Fibroblast of lung (primary cell): ENCODE data around the gene PODXL2. TPM values are rescaled to one million over a fixed set of nuclear protein-coding genes. Genes with fewer than 3 reads are reported as not detected.

Experiments
- DNase-seq, 2 donors: peaks; one replicate each; pipeline versions ENCODE4 v3.0.0 to v3.0.0-alpha.2; 2010; ENCODE audit warnings: low read depth in 2 of 2
- H2AFZ ChIP-seq: 2 replicates; pipeline ENCODE4 v1.5.1; 2012; ENCODE audit warnings: low read length, control low read depth, inconsistent platforms
- H3K27ac ChIP-seq: 2 replicates; pipeline ENCODE4 v1.5.1; 2011; ENCODE audit warnings: low read length, control low read depth; ENCODE audit not compliant: insufficient read depth
- H3K27me3 ChIP-seq: 2 replicates; pipeline ENCODE4 v1.5.1; 2011; ENCODE audit warnings: mild to moderate bottlenecking, low read length; ENCODE audit not compliant: control insufficient read depth, insufficient read depth
- H3K36me3 ChIP-seq: 2 replicates; pipeline ENCODE4 v1.5.1; 2011; ENCODE audit warnings: low read length; ENCODE audit not compliant: control insufficient read depth, insufficient read depth
- H3K4me1 ChIP-seq: 2 replicates; pipeline ENCODE4 v1.5.1; 2011; ENCODE audit warnings: low read length; ENCODE audit not compliant: control insufficient read depth, insufficient read depth; ENCODE audit errors: extremely low read depth
- H3K4me2 ChIP-seq: 2 replicates; pipeline ENCODE4 v1.5.1; 2011; ENCODE audit warnings: low read length, control low read depth; ENCODE audit not compliant: insufficient read depth; ENCODE audit errors: extremely low read depth
- H3K4me3 ChIP-seq, 4 experiments: fragments of 200-600 bp in 1 of 4; sonication (generic) in 1 of 4; replicated peaks in 1 of 4; 2 replicates each; pipeline ENCODE4 v1.5.1; 2011 to 2016; ENCODE audit warnings: low read length in 4 of 4, low read depth in 3 of 4, mild to moderate bottlenecking in 3 of 4, control low read depth in 2 of 4, inconsistent platforms in 1 of 4, mixed read lengths in 1 of 4; ENCODE audit not compliant: insufficient read depth in 1 of 4; ENCODE audit errors: control extremely low read depth in 1 of 4
- H3K79me2 ChIP-seq: 2 replicates; pipeline ENCODE4 v1.5.1; 2012; ENCODE audit warnings: mild to moderate bottlenecking, low read length, inconsistent platforms; ENCODE audit not compliant: control insufficient read depth, insufficient read depth
- H3K9ac ChIP-seq: 2 replicates; pipeline ENCODE4 v1.5.1; 2011; ENCODE audit warnings: mild to moderate bottlenecking, low read length, control low read depth; ENCODE audit not compliant: insufficient read depth
- H3K9me3 ChIP-seq: 2 replicates; pipeline ENCODE4 v1.5.1; 2012; ENCODE audit warnings: low read depth, low read length; ENCODE audit not compliant: control insufficient read depth, insufficient read depth
- H4K20me1 ChIP-seq: 2 replicates; pipeline ENCODE4 v1.5.1; 2011; ENCODE audit warnings: low read length; ENCODE audit not compliant: control insufficient read depth, insufficient read depth; ENCODE audit errors: extremely low read depth
- CTCF ChIP-seq, 2 donors: IDR thresholded peaks in 1 of 2; conservative IDR thresholded peaks in 1 of 2; 1 replicate in 1 of 2; 2 replicates in 1 of 2; pipeline ENCODE4 v1.5.1; 2011 to 2012; ENCODE audit warnings: low read length in 2 of 2, control low read depth in 1 of 2, inconsistent platforms in 1 of 2, low read depth in 1 of 2, mild to moderate bottlenecking in 1 of 2
- EZH2 ChIP-seq: IDR thresholded peaks from 2 replicates; pipeline ENCODE4 v1.5.1; 2012; ENCODE audit warnings: low read length, control low read depth, mild to moderate bottlenecking; ENCODE audit errors: missing control alignments
- polyA plus RNA-seq, 2 donors: library from polyadenylated mRNA; depleted of rRNA in 1 of 2; stranded (reverse) in 1 of 2; unstranded in 1 of 2; fragments of >200 nt; gene quantifications; 2 replicates each; pipeline ENCODE4 v1.2.1, GENCODE V29; 2011 to 2012; ENCODE audit warnings: missing spikeins in 1 of 2
- total RNA-seq: library from RNA; depleted of rRNA; stranded (reverse); fragments of >200 nt; gene quantifications from 2 replicates; pipeline ENCODE4 v1.2.1, GENCODE V29; 2014

The PODXL2 gene
- total and polyA plus RNA-seq, 2 donors (not counting 1 experiment from before 2014, with no cell fraction given) = 0.50 to 0.98 TPM

GRCh38 chr3:127620637-127621375, 8.2 kb upstream of the PODXL2 start:
- H3K9me3 ChIP-seq = no peaks in the 10 kb centered on the region
- TF ChIP-seq CTCF (conservative IDR thresholded peaks at IDR 0.05 in 1 of 2, IDR thresholded peaks at IDR 0.05 in 1 of 2; ENCODE audit: low read depth in 1 of 2, low read length in 2 of 2) = no peak
- no peak overlapping the region for H3K27ac ChIP-seq
- no peak overlapping the region for H3K4me3 ChIP-seq
- H3K36me3 ChIP-seq = peaks cover 17% of the 10 kb centered on the region
- no peak for DNase-seq
- H3K9ac ChIP-seq = no peak overlapping the region
- no peaks in the 10 kb centered on the region for H3K27me3 ChIP-seq
- H2AFZ ChIP-seq = no peak overlapping the region
- no peaks in the 10 kb centered on the region for H3K79me2 ChIP-seq
- no peak overlapping the region for H3K4me2 ChIP-seq
- H4K20me1 ChIP-seq = no peaks in the 10 kb centered on the region
- no peaks in the 10 kb centered on the region for H3K4me1 ChIP-seq

- Histone ChIP-seq H4K20me1 (no peaks in the 10 kb centered on the region), H3K4me1 (no peaks in the 10 kb centered on the region), H2AFZ (no peak overlapping the region), H3K4me2 (no peak overlapping the region), H3K9ac (no peak overlapping the region), H3K9me3 (no peaks in the 10 kb centered on the region), H3K27ac (no peak overlapping the region), H3K27me3 (no peaks in the 10 kb centered on the region), H3K4me3 (no peak overlapping the region), H3K36me3 (peaks cover 15% of the 10 kb centered on the region), H3K79me2 (no peaks in the 10 kb centered on the region)
- DNase-seq = no peak
- TF ChIP-seq CTCF (conservative IDR thresholded peaks at IDR 0.05 in 1 of 2, IDR thresholded peaks at IDR 0.05 in 1 of 2; ENCODE audit: low read depth in 1 of 2, low read length in 2 of 2) (no peak), EZH2 (no peak)
Measured at GRCh38 chr3:127622031-127622430, 7.0 kb upstream of the PODXL2 start.

- TF ChIP-seq CTCF (conservative IDR thresholded peaks at IDR 0.05 in 1 of 2, IDR thresholded peaks at IDR 0.05 in 1 of 2; ENCODE audit: low read depth in 1 of 2, low read length in 2 of 2) (no peak), EZH2 (no peak)
- Histone ChIP-seq H2AFZ (no peak overlapping the region), H3K4me2 (no peak overlapping the region), H3K4me1 (no peaks in the 10 kb centered on the region), H4K20me1 (no peaks in the 10 kb centered on the region), H3K79me2 (no peaks in the 10 kb centered on the region), H3K27ac (no peak overlapping the region), H3K9me3 (no peaks in the 10 kb centered on the region), H3K9ac (no peak overlapping the region), H3K27me3 (peaks cover 5% of the 10 kb centered on the region), H3K4me3 (no peak overlapping the region), H3K36me3 (peaks cover 10% of the 10 kb centered on the region)
- no peak for DNase-seq
Measured at GRCh38 chr3:127622772-127623576, 6.0 kb upstream of the PODXL2 start.
